ENCODE data around the gene SLC1A2. TPM values are rescaled to one million over a fixed set of nuclear protein-coding genes. Genes with fewer than 3 reads are reported as not detected.

The SLC1A2 gene
- total RNA-seq, 1 donor from 2014 or later, result 54.3 TPM

- H3K36me3 Mint-ChIP-seq (ENCODE audit: unreplicated experiment), result peaks cover 5% of the 10 kb centered on the region
- no peak overlapping the region for H3K4me3 Mint-ChIP-seq (ENCODE audit: unreplicated experiment)
- DNase-seq, result no peak
- no peaks in the 10 kb centered on the region for H3K9me3 Mint-ChIP-seq (ENCODE audit: unreplicated experiment)
- H3K27me3 Mint-ChIP-seq (ENCODE audit: unreplicated experiment), result no peaks in the 10 kb centered on the region
- H3K27ac Mint-ChIP-seq (ENCODE audit: unreplicated experiment), result no peak overlapping the region
- H3K4me1 Mint-ChIP-seq (ENCODE audit: low read depth, unreplicated experiment), result no peaks in the 10 kb centered on the region
- no peak for TF ChIP-seq CTCF (IDR thresholded peaks at IDR 0.05; ENCODE audit: partially characterized antibody, unreplicated experiment)
Observed at GRCh38 chr11:35214792-35215193, 204.6 kb downstream of the SLC1A2 start.

GRCh38 chr11:35214226-35214770 is 205.1 kb downstream of the SLC1A2 start:
- TF ChIP-seq CTCF (IDR thresholded peaks at IDR 0.05; ENCODE audit: partially characterized antibody, unreplicated experiment), result no peak
- H3K27me3 Mint-ChIP-seq (ENCODE audit: unreplicated experiment), result no peaks in the 10 kb centered on the region
- H3K36me3 Mint-ChIP-seq (ENCODE audit: unreplicated experiment), result peaks cover 5% of the 10 kb centered on the region
- no peaks in the 10 kb centered on the region for H3K4me1 Mint-ChIP-seq (ENCODE audit: low read depth, unreplicated experiment)
- H3K9me3 Mint-ChIP-seq (ENCODE audit: unreplicated experiment), result no peaks in the 10 kb centered on the region
- DNase-seq, result no peak
- H3K27ac Mint-ChIP-seq (ENCODE audit: unreplicated experiment), result no peak overlapping the region
- no peak overlapping the region for H3K4me3 Mint-ChIP-seq (ENCODE audit: unreplicated experiment)

GRCh38 chr11:35211952-35212351 is 207.4 kb downstream of the SLC1A2 start:
- Mint-ChIP-seq H3K9me3 (ENCODE audit: unreplicated experiment) (no peaks in the 10 kb centered on the region), H3K27me3 (ENCODE audit: unreplicated experiment) (peaks cover 2% of the 10 kb centered on the region), H3K4me1 (ENCODE audit: low read depth, unreplicated experiment) (no peaks in the 10 kb centered on the region), H3K4me3 (ENCODE audit: unreplicated experiment) (no peak overlapping the region), H3K27ac (ENCODE audit: unreplicated experiment) (no peak overlapping the region), H3K36me3 (ENCODE audit: unreplicated experiment) (peaks cover 5% of the 10 kb centered on the region)
- no peak for TF ChIP-seq CTCF (IDR thresholded peaks at IDR 0.05; ENCODE audit: partially characterized antibody, unreplicated experiment)
- DNase-seq, result no peak

GRCh38 chr11:35210876-35211546 is 208.3 kb downstream of the SLC1A2 start:
- Mint-ChIP-seq H3K27ac (ENCODE audit: unreplicated experiment) (no peak overlapping the region), H3K4me3 (ENCODE audit: unreplicated experiment) (no peak overlapping the region), H3K9me3 (ENCODE audit: unreplicated experiment) (no peaks in the 10 kb centered on the region), H3K4me1 (ENCODE audit: low read depth, unreplicated experiment) (no peaks in the 10 kb centered on the region), H3K36me3 (ENCODE audit: unreplicated experiment) (peaks cover 5% of the 10 kb centered on the region), H3K27me3 (ENCODE audit: unreplicated experiment) (peaks cover 2% of the 10 kb centered on the region)
- no peak for TF ChIP-seq CTCF (IDR thresholded peaks at IDR 0.05; ENCODE audit: partially characterized antibody, unreplicated experiment)
- no peak for DNase-seq

GRCh38 chr11:35208795-35209194 is 210.6 kb downstream of the SLC1A2 start:
- no peak for DNase-seq
- Mint-ChIP-seq H3K27ac (ENCODE audit: unreplicated experiment) (no peak overlapping the region), H3K4me3 (ENCODE audit: unreplicated experiment) (no peak overlapping the region), H3K27me3 (ENCODE audit: unreplicated experiment) (peaks cover 2% of the 10 kb centered on the region), H3K9me3 (ENCODE audit: unreplicated experiment) (no peaks in the 10 kb centered on the region), H3K36me3 (ENCODE audit: unreplicated experiment) (peaks cover 5% of the 10 kb centered on the region), H3K4me1 (ENCODE audit: low read depth, unreplicated experiment) (peaks cover 3% of the 10 kb centered on the region)
- TF ChIP-seq CTCF (IDR thresholded peaks at IDR 0.05; ENCODE audit: partially characterized antibody, unreplicated experiment), result no peak
